Measurements from ENCODE around the gene DNM3. TPM values are rescaled to one million over a fixed set of nuclear protein-coding genes. Genes with fewer than 3 reads are reported as not detected.

The DNM3 gene
- polyA plus RNA-seq, 3 donors = 0.15 TPM; not detected in 2

DNA sequence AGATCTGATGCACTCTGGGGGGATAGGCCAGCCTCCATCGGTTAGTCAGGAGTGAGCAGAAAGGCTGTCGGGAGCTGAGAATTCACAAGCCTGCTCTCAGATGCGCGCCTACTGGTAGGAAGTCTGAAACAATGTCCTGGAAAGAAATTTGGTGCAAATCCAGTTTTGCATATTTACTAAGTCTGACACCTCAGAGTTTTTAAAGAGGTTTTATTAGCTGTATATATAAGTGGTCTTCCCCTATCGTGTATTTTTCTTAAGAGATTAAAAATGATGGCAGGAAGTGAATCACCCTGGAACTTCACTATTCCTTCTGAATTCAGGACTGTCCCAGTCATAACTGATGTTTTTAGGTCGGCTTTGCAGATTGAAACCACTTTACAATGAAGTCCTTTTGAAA is 479.4 kb downstream of the DNM3 start:
- Histone ChIP-seq H3K4me1 (ENCODE audit: control insufficient read depth in 1 of 2, insufficient read depth in 2 of 2, low read length in 2 of 2) (no peaks in the 10 kb centered on the region), H4K20me1 (ENCODE audit: insufficient read depth, low read length) (no peaks in the 10 kb centered on the region), H3K4me2 (replicated peaks; ENCODE audit: extremely low read depth, low read length, poor library complexity, severe bottlenecking) (no peak overlapping the region), H3K9me3 (replicated peaks in 1 of 2; ENCODE audit: control insufficient read depth in 1 of 2, insufficient read depth in 1 of 2, low read length in 2 of 2) (no peaks in the 10 kb centered on the region), H3K36me3 (replicated peaks in 1 of 2; ENCODE audit: control insufficient read depth in 1 of 2, insufficient read depth in 2 of 2, low read length in 2 of 2) (no peaks in the 10 kb centered on the region), H3K4me3 (replicated peaks in 1 of 3; ENCODE audit: low read depth in 2 of 3, low read length in 3 of 3) (no peak overlapping the region), H3K79me2 (ENCODE audit: insufficient read depth, low read length) (no peaks in the 10 kb centered on the region), H3K27ac (ENCODE audit: low read depth in 1 of 2, low read length in 2 of 2) (no peak overlapping the region), H2AFZ (ENCODE audit: insufficient read depth, low read depth, low read length, poor library complexity, severe bottlenecking) (no peak overlapping the region), H3K9ac (ENCODE audit: insufficient read depth, low read length, poor library complexity, severe bottlenecking) (no peak overlapping the region), H3K27me3 (ENCODE audit: control insufficient read depth in 2 of 2, insufficient read depth in 2 of 2, low read length in 2 of 2) (no peaks in the 10 kb centered on the region)
- DNase-seq = no peak
- TF ChIP-seq CTCF (IDR thresholded peaks at IDR 0.05) = no peak
- no peaks in the 10 kb centered on the region for H3K4me1 Mint-ChIP-seq
- H3K9me3 Mint-ChIP-seq = peaks cover 0 to 6% (median 2%) of the 10 kb centered on the region in 7 donors
- intact Hi-C loops (cut with micrococcal nuclease) = no loop called here
- H3K27ac Mint-ChIP-seq = no peak overlapping the region
- H3K36me3 Mint-ChIP-seq = no peaks in the 10 kb centered on the region
- no peak overlapping the region for H3K4me3 Mint-ChIP-seq
- WGBS (ENCODE audit: insufficient coverage) = 100% methylated on average over 4 of the region's 6 CpGs
- H3K27me3 Mint-ChIP-seq (ENCODE audit: low read depth in 3 of 3) = no peaks in the 10 kb centered on the region

- H3K4me1 Mint-ChIP-seq = no peaks in the 10 kb centered on the region
- no peaks in the 10 kb centered on the region for H3K36me3 Mint-ChIP-seq
- H3K9me3 ChIP-seq (replicated peaks in 1 of 2; ENCODE audit: control insufficient read depth in 1 of 2, insufficient read depth in 1 of 2, low read length in 2 of 2) = no peaks in the 10 kb centered on the region
- no peak overlapping the region for H3K4me3 Mint-ChIP-seq
- H3K27me3 ChIP-seq (ENCODE audit: control insufficient read depth in 2 of 2, insufficient read depth in 2 of 2, low read length in 2 of 2) = no peaks in the 10 kb centered on the region
- no peaks in the 10 kb centered on the region for H3K79me2 ChIP-seq (ENCODE audit: insufficient read depth, low read length)
- no peak overlapping the region for H3K4me3 ChIP-seq (replicated peaks in 1 of 3; ENCODE audit: low read depth in 2 of 3, low read length in 3 of 3)
- H2AFZ ChIP-seq (ENCODE audit: insufficient read depth, low read depth, low read length, poor library complexity, severe bottlenecking) = no peak overlapping the region
- intact Hi-C loops (cut with micrococcal nuclease) = no loop called here
- no peaks in the 10 kb centered on the region for H4K20me1 ChIP-seq (ENCODE audit: insufficient read depth, low read length)
- no peak overlapping the region for H3K27ac Mint-ChIP-seq
- no peak overlapping the region for H3K4me2 ChIP-seq (replicated peaks; ENCODE audit: extremely low read depth, low read length, poor library complexity, severe bottlenecking)
- no peak for DNase-seq
- no CpG with 5 or more reads among the region's 4 CpGs for WGBS (ENCODE audit: insufficient coverage)
- H3K9ac ChIP-seq (ENCODE audit: insufficient read depth, low read length, poor library complexity, severe bottlenecking) = no peak overlapping the region
- no peak for TF ChIP-seq CTCF (IDR thresholded peaks at IDR 0.05)
- H3K9me3 Mint-ChIP-seq = peaks cover 0 to 5% (median 0%) of the 10 kb centered on the region in 7 donors
- no peaks in the 10 kb centered on the region for H3K4me1 ChIP-seq (ENCODE audit: control insufficient read depth in 1 of 2, insufficient read depth in 2 of 2, low read length in 2 of 2)
- no peaks in the 10 kb centered on the region for H3K36me3 ChIP-seq (replicated peaks in 1 of 2; ENCODE audit: control insufficient read depth in 1 of 2, insufficient read depth in 2 of 2, low read length in 2 of 2)
- H3K27ac ChIP-seq (ENCODE audit: low read depth in 1 of 2, low read length in 2 of 2) = no peak overlapping the region
- H3K27me3 Mint-ChIP-seq (ENCODE audit: low read depth in 3 of 3) = no peaks in the 10 kb centered on the region
Observed at GRCh38 chr1:172321451-172321850, 480.2 kb downstream of the DNM3 start.
